ENCODE results near the gene AGAP3. TPM values are rescaled to one million over a fixed set of nuclear protein-coding genes. Genes with fewer than 3 reads are reported as not detected.

Gene AGAP3
- total RNA-seq, 2 experiments from 2014 or later, result 20.6 to 22.0 TPM

- H3K4me3 Mint-ChIP-seq, result no peak overlapping the region
- TF ChIP-seq, protein P1, sequence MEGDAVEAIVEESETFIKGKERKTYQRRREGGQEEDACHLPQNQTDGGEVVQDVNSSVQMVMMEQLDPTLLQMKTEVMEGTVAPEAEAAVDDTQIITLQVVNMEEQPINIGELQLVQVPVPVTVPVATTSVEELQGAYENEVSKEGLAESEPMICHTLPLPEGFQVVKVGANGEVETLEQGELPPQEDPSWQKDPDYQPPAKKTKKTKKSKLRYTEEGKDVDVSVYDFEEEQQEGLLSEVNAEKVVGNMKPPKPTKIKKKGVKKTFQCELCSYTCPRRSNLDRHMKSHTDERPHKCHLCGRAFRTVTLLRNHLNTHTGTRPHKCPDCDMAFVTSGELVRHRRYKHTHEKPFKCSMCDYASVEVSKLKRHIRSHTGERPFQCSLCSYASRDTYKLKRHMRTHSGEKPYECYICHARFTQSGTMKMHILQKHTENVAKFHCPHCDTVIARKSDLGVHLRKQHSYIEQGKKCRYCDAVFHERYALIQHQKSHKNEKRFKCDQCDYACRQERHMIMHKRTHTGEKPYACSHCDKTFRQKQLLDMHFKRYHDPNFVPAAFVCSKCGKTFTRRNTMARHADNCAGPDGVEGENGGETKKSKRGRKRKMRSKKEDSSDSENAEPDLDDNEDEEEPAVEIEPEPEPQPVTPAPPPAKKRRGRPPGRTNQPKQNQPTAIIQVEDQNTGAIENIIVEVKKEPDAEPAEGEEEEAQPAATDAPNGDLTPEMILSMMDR (IDR thresholded peaks at IDR 0.05), result peak; percentile 100
- peak; percentile 88 for ATAC-seq
- CTCF ChIA-PET, result interaction anchor here (0.7 to 1.3 kb wide), 11 partner anchors 9 to 175 kb away, joined by 3 to 12 read pairs (median 4); partner anchors contain the start of gene ABCF2
- H3K27ac Mint-ChIP-seq, result no peak overlapping the region
- no peaks in the 10 kb centered on the region for H3K9me3 Mint-ChIP-seq
- intact Hi-C loops (cut with micrococcal nuclease), result loop anchor here (1.0 kb wide), 1 partner anchor 48 kb away; no protein-coding TSS in a partner anchor
- no peaks in the 10 kb centered on the region for H3K36me3 Mint-ChIP-seq (ENCODE audit: low read depth)
- peaks cover 53% of the 10 kb centered on the region for H3K27me3 Mint-ChIP-seq
- peaks cover 3% of the 10 kb centered on the region for H3K4me1 Mint-ChIP-seq (ENCODE audit: low read depth)
- peak; percentile 84 for DNase-seq
- POLR2A ChIA-PET, result interaction anchor here (0.9 kb wide), 1 partner anchor 36 kb away, joined by 3 read pairs; no protein-coding TSS in a partner anchor
Observed at GRCh38 chr7:151172273-151173141, 86.2 kb downstream of the AGAP3 start.

- Mint-ChIP-seq H3K27me3 (peaks cover 47% of the 10 kb centered on the region), H3K9me3 (no peaks in the 10 kb centered on the region), H3K4me3 (no peak overlapping the region), H3K27ac (no peak overlapping the region), H3K4me1 (ENCODE audit: low read depth) (no peaks in the 10 kb centered on the region), H3K36me3 (ENCODE audit: low read depth) (no peaks in the 10 kb centered on the region)
- CTCF ChIA-PET, result interaction anchor here (1.3 kb wide), 1 partner anchor 50 kb away, joined by 4 read pairs; no protein-coding TSS in a partner anchor
- no peak for ATAC-seq
- TF ChIP-seq, protein P1 (IDR thresholded peaks at IDR 0.05), result no peak
- DNase-seq, result no peak
- POLR2A ChIA-PET, result no interaction called here
- intact Hi-C loops (cut with micrococcal nuclease), result no loop called here
Observed at GRCh38 chr7:151173386-151174245, 87.3 kb downstream of the AGAP3 start.

GRCh38 chr7:151174246-151175046 lies 88.2 kb downstream of the AGAP3 start:
- Mint-ChIP-seq H3K9me3 (no peaks in the 10 kb centered on the region), H3K36me3 (ENCODE audit: low read depth) (no peaks in the 10 kb centered on the region), H3K4me3 (no peak overlapping the region), H3K4me1 (ENCODE audit: low read depth) (no peaks in the 10 kb centered on the region), H3K27ac (no peak overlapping the region), H3K27me3 (peaks cover 40% of the 10 kb centered on the region)
- POLR2A ChIA-PET, result no interaction called here
- CTCF ChIA-PET, result interaction anchor here (1.3 kb wide), 1 partner anchor 51 kb away, joined by 4 read pairs; no protein-coding TSS in a partner anchor
- DNase-seq (peak; percentile 40), ATAC-seq (peak; percentile 43)
- TF ChIP-seq, protein P1 (IDR thresholded peaks at IDR 0.05), result no peak
- intact Hi-C loops (cut with micrococcal nuclease), result no loop called here

GRCh38 chr7:151175047-151175792 lies 88.9 kb downstream of the AGAP3 start:
- POLR2A ChIA-PET, result no interaction called here
- H3K4me3 Mint-ChIP-seq, result no peak overlapping the region
- peaks cover 33% of the 10 kb centered on the region for H3K27me3 Mint-ChIP-seq
- DNase-seq (no peak), ATAC-seq (no peak)
- TF ChIP-seq, protein P1 (IDR thresholded peaks at IDR 0.05), result no peak
- no peak overlapping the region for H3K27ac Mint-ChIP-seq
- H3K36me3 Mint-ChIP-seq (ENCODE audit: low read depth), result no peaks in the 10 kb centered on the region
- H3K4me1 Mint-ChIP-seq (ENCODE audit: low read depth), result no peaks in the 10 kb centered on the region
- intact Hi-C loops (cut with micrococcal nuclease), result no loop called here
- CTCF ChIA-PET, result interaction anchor here (1.3 kb wide), 1 partner anchor 52 kb away, joined by 4 read pairs; no protein-coding TSS in a partner anchor
- no peaks in the 10 kb centered on the region for H3K9me3 Mint-ChIP-seq
